HG02938 (cell line): ENCODE data around the gene NLRP7.
"Not testable (repeated sequence)": the region's sequence is repeated elsewhere in the genome, so short reads cannot be mapped to it uniquely, and the experiment has no call there.

ENCODE experiments used
- ATAC-seq: cut with Tn5 transposase; IDR thresholded peaks from one replicate; pipeline ENCODE4 v1.9.1; 2021; ENCODE audit warnings: mild to moderate bottlenecking, moderate library complexity; ENCODE audit not compliant: unreplicated experiment

Gene NLRP7

GRCh38 chr19:54947381-54947780 is at the start of gene NLRP7:
Gene NLRP7 (minus strand): TSS chr19:54947530.
- no peak for ATAC-seq

- ATAC-seq: no peak
Measured at GRCh38 chr19:54995561-54995960, 48.2 kb upstream of the NLRP7 start.

GRCh38 chr19:54989531-54989930 is 42.2 kb upstream of the NLRP7 start:
- not testable (repeated sequence) for ATAC-seq

- not testable (repeated sequence) for ATAC-seq
Measured at GRCh38 chr19:54982562-54982961, 35.2 kb upstream of the NLRP7 start.

GRCh38 chr19:54973229-54974090 is 26.1 kb upstream of the NLRP7 start:
- not testable (repeated sequence) for ATAC-seq

- not testable (repeated sequence) for ATAC-seq
Measured at GRCh38 chr19:54971446-54971845, 24.1 kb upstream of the NLRP7 start.

- no peak for ATAC-seq
Measured at GRCh38 chr19:54969647-54970046, 22.3 kb upstream of the NLRP7 start.

GRCh38 chr19:54967611-54968010 is 20.3 kb upstream of the NLRP7 start:
- no peak for ATAC-seq

GRCh38 chr19:54965055-54965454 is 17.7 kb upstream of the NLRP7 start:
- not testable (repeated sequence) for ATAC-seq

- ATAC-seq: peak; percentile 49
Measured at GRCh38 chr19:54959840-54960239, 12.5 kb upstream of the NLRP7 start.

GRCh38 chr19:54955376-54955775 is 8.0 kb upstream of the NLRP7 start:
- ATAC-seq: no peak

- ATAC-seq: not testable (repeated sequence)
Measured at GRCh38 chr19:54953345-54953713, 6.0 kb upstream of the NLRP7 start.

GRCh38 chr19:54952591-54953344 is 5.4 kb upstream of the NLRP7 start:
- ATAC-seq: no peak

- not testable (repeated sequence) for ATAC-seq
Measured at GRCh38 chr19:54950580-54950979, 3.2 kb upstream of the NLRP7 start.

GRCh38 chr19:54949412-54949811 is 2.1 kb upstream of the NLRP7 start:
- no peak for ATAC-seq

- ATAC-seq: not testable (repeated sequence)
Measured at GRCh38 chr19:54943772-54944361, 3.5 kb downstream of the NLRP7 start.

- ATAC-seq: not testable (repeated sequence)
Measured at GRCh38 chr19:54939538-54939937, 7.8 kb downstream of the NLRP7 start.

- ATAC-seq: no peak
Measured at GRCh38 chr19:54938906-54939305, 8.4 kb downstream of the NLRP7 start.

- ATAC-seq: peak; percentile 45
Measured at GRCh38 chr19:54937926-54938325, 9.4 kb downstream of the NLRP7 start.

GRCh38 chr19:54928299-54928698 is 19.0 kb downstream of the NLRP7 start:
- no peak for ATAC-seq

- no peak for ATAC-seq
Measured at GRCh38 chr19:54923276-54923675, 24.1 kb downstream of the NLRP7 start.

- ATAC-seq: no peak
Measured at GRCh38 chr19:54921082-54921481, 26.2 kb downstream of the NLRP7 start.
